ENCODE data around the gene EGF.

DNA sequence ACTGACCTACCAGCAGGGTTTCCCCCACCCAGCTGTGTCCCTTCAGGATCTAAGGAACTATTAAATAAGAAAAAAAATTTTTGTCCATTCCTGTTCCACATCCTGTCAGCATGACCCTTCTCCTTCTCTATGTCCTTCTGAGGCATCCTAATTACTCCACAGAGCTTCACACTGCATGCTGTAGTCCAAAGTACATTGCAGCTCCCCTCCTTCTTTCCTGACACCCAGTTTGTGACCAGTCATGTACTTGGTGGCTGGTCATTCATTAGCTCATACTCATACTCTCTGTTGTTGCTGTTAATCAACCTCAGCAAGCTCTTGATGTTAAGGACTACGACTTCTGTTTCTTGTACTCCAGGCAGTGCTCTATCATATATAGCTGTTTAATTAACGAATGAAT, 2.4 kb upstream of the EGF start:
- TF ChIP-seq RFX5 (IDR thresholded peaks at IDR 0.05): no peak
- TF ChIP-seq POLR2A (IDR thresholded peaks at IDR 0.05; ENCODE audit: low read length): no peak
- no peak for TF ChIP-seq POLR2AphosphoS2 (conservative IDR thresholded peaks at IDR 0.05; ENCODE audit: low read length)
- TF ChIP-seq, protein P1, sequence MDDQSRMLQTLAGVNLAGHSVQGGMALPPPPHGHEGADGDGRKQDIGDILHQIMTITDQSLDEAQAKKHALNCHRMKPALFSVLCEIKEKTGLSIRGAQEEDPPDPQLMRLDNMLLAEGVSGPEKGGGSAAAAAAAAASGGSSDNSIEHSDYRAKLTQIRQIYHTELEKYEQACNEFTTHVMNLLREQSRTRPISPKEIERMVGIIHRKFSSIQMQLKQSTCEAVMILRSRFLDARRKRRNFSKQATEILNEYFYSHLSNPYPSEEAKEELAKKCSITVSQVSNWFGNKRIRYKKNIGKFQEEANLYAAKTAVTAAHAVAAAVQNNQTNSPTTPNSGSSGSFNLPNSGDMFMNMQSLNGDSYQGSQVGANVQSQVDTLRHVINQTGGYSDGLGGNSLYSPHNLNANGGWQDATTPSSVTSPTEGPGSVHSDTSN (IDR thresholded peaks at IDR 0.05): no peak
- TF ChIP-seq, protein P2, sequence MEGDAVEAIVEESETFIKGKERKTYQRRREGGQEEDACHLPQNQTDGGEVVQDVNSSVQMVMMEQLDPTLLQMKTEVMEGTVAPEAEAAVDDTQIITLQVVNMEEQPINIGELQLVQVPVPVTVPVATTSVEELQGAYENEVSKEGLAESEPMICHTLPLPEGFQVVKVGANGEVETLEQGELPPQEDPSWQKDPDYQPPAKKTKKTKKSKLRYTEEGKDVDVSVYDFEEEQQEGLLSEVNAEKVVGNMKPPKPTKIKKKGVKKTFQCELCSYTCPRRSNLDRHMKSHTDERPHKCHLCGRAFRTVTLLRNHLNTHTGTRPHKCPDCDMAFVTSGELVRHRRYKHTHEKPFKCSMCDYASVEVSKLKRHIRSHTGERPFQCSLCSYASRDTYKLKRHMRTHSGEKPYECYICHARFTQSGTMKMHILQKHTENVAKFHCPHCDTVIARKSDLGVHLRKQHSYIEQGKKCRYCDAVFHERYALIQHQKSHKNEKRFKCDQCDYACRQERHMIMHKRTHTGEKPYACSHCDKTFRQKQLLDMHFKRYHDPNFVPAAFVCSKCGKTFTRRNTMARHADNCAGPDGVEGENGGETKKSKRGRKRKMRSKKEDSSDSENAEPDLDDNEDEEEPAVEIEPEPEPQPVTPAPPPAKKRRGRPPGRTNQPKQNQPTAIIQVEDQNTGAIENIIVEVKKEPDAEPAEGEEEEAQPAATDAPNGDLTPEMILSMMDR (IDR thresholded peaks at IDR 0.05): no peak
- no peak for TF ChIP-seq HOXA7 (CRISPR knock-in tag; IDR thresholded peaks at IDR 0.05)
- TF ChIP-seq, protein P3, sequence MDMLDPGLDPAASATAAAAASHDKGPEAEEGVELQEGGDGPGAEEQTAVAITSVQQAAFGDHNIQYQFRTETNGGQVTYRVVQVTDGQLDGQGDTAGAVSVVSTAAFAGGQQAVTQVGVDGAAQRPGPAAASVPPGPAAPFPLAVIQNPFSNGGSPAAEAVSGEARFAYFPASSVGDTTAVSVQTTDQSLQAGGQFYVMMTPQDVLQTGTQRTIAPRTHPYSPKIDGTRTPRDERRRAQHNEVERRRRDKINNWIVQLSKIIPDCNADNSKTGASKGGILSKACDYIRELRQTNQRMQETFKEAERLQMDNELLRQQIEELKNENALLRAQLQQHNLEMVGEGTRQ (IDR thresholded peaks at IDR 0.05): no peak
- no peak for TF ChIP-seq RNF2 (IDR thresholded peaks at IDR 0.05; ENCODE audit: borderline replicate concordance, low read depth)
- TF ChIP-seq, protein P4, sequence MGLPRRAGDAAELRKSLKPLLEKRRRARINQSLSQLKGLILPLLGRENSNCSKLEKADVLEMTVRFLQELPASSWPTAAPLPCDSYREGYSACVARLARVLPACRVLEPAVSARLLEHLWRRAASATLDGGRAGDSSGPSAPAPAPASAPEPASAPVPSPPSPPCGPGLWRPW (IDR thresholded peaks at IDR 0.05): no peak
- no peak for TF ChIP-seq FOSL2 (IDR thresholded peaks at IDR 0.05)
- TF ChIP-seq FOSL2 (CRISPR knock-in tag; IDR thresholded peaks at IDR 0.05): no peak
- TF ChIP-seq RCOR1 (IDR thresholded peaks at IDR 0.05; ENCODE audit: low read depth, low read length): no peak
